Suprapubic skin (tissue), 4 donors: ENCODE data around the gene WDR7. TPM values are rescaled to one million over a fixed set of nuclear protein-coding genes. Genes with fewer than 3 reads are reported as not detected.

Source experiments
- DNase-seq, 2 donors: peaks; one replicate each; pipeline ENCODE4 v3.0.0-alpha.2; 2019; ENCODE audit warnings: low spot score in 2 of 2
- H3K27ac ChIP-seq: fragments of 200-600 bp; sonication (generic); one replicate; pipeline ENCODE4 v1.5.1; 2019
- H3K27me3 ChIP-seq: fragments of 200-600 bp; sonication (generic); one replicate; pipeline ENCODE4 v1.5.1; 2019
- H3K36me3 ChIP-seq: fragments of 200-600 bp; sonication (generic); one replicate; pipeline ENCODE4 v1.5.1; 2019
- H3K4me1 ChIP-seq: fragments of 200-600 bp; sonication (generic); one replicate; pipeline ENCODE4 v1.5.1; 2019
- H3K4me3 ChIP-seq: fragments of 200-600 bp; sonication (generic); one replicate; pipeline ENCODE4 v1.5.1; 2019; ENCODE audit warnings: mild to moderate bottlenecking
- H3K9me3 ChIP-seq: fragments of 200-600 bp; sonication (generic); one replicate; pipeline ENCODE4 v1.5.1; 2019
- EP300 ChIP-seq: sonication (generic); formaldehyde crosslinking; IDR thresholded peaks from one replicate; pipeline ENCODE4 v1.6.1; 2017; ENCODE audit warnings: antibody characterized with exemption
- POLR2A ChIP-seq, 2 donors: fragments of 450-650 bp; IDR thresholded peaks; one replicate each; pipeline ENCODE4 v1.6.1; 2017; ENCODE audit warnings: antibody characterized with exemption in 2 of 2, mild to moderate bottlenecking in 2 of 2, moderate library complexity in 2 of 2
- POLR2AphosphoS5 ChIP-seq, 3 donors: sonication (generic); formaldehyde crosslinking; IDR thresholded peaks; one replicate each; pipeline ENCODE4 v1.6.1; 2017; ENCODE audit warnings: antibody characterized with exemption in 3 of 3
- WGBS: methylation state at CpG from one replicate; pipeline ENCODE4 v1.1.5; 2018; 5-methylcytosine and 5-hydroxymethylcytosine counted together
- total RNA-seq, 4 donors: library from RNA; depleted of rRNA; stranded (reverse); fragments of >200 nt; gene quantifications; one replicate each; pipeline ENCODE4 v1.1.0, GENCODE V29; 2016
- TF ChIP-seq, protein P1 (sequence below), 2 donors: fragments of 200-600 bp in 1 of 2; fragments of 450-650 bp in 1 of 2; sonication (generic) in 1 of 2; IDR thresholded peaks; one replicate each; pipeline ENCODE4 v1.5.1; 2016 to 2019; ENCODE audit warnings: antibody characterized with exemption in 2 of 2, mild to moderate bottlenecking in 1 of 2, moderate library complexity in 1 of 2

WDR7 gene
- total RNA-seq, 4 donors from 2014 or later, result 14.4 to 29.2 (median 20.2) TPM

DNA sequence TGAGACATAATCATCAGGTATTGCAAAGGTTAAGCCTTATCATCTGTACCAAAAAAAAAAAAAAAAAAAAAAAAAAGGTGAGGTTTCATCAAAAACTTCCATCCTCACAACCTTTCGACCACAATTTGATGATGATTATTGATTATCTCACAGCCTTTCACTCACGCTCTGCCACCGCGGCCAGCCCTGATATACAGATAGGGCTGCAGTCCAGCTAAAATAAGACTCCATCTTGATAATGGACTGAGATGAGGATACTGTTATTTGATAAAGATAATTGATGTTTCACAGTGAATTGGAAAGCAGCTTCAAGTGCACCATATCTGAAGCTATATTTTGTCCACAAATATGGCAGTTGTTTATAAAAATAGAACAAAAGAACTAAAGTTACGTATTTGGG lies 336.1 kb downstream of the WDR7 start:
- H3K9me3 ChIP-seq, result no peaks in the 10 kb centered on the region
- TF ChIP-seq EP300, result no peak
- TF ChIP-seq POLR2AphosphoS5 (IDR thresholded peaks at IDR 0.05), result no peak
- TF ChIP-seq, protein P1, sequence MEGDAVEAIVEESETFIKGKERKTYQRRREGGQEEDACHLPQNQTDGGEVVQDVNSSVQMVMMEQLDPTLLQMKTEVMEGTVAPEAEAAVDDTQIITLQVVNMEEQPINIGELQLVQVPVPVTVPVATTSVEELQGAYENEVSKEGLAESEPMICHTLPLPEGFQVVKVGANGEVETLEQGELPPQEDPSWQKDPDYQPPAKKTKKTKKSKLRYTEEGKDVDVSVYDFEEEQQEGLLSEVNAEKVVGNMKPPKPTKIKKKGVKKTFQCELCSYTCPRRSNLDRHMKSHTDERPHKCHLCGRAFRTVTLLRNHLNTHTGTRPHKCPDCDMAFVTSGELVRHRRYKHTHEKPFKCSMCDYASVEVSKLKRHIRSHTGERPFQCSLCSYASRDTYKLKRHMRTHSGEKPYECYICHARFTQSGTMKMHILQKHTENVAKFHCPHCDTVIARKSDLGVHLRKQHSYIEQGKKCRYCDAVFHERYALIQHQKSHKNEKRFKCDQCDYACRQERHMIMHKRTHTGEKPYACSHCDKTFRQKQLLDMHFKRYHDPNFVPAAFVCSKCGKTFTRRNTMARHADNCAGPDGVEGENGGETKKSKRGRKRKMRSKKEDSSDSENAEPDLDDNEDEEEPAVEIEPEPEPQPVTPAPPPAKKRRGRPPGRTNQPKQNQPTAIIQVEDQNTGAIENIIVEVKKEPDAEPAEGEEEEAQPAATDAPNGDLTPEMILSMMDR (IDR thresholded peaks at IDR 0.05), result no peak
- TF ChIP-seq POLR2A (IDR thresholded peaks at IDR 0.05), result no peak

DNA sequence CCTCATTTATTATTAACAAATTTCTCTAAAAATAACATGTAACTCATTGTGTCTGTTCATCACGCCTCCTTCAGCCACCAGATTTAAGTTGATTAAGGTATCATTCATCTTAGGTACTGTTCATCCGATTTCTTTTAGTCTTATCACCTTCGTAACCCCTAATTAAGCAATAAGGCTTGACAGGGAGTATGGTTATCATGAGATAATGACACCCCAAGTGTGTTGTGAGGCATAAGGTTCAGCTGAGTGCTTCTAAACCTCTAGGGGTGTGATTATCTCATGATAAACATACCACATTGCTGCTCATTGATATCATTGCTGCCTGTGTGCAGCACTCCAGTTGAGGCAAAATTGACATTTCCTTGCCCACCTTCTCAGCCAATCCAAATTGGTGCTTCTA lies 336.9 kb downstream of the WDR7 start:
- no peak overlapping the region for H3K27ac ChIP-seq
- TF ChIP-seq EP300 (no peak), POLR2AphosphoS5 (IDR thresholded peaks at IDR 0.05) (no peak), POLR2A (IDR thresholded peaks at IDR 0.05) (no peak)
- TF ChIP-seq, protein P1 (IDR thresholded peaks at IDR 0.05), result no peak
- no peak for DNase-seq
- H3K9me3 ChIP-seq, result no peaks in the 10 kb centered on the region
- peaks cover 4% of the 10 kb centered on the region for H3K4me1 ChIP-seq
- H3K27me3 ChIP-seq, result no peaks in the 10 kb centered on the region
- WGBS, result 83% methylated on average over 3 of the region's 3 CpGs
- H3K36me3 ChIP-seq, result no peaks in the 10 kb centered on the region
- H3K4me3 ChIP-seq, result no peak overlapping the region

More for the DNA sequence above, 336.1 kb downstream of the WDR7 start:
- no peak overlapping the region for H3K27ac ChIP-seq
- no peaks in the 10 kb centered on the region for H3K36me3 ChIP-seq
- DNase-seq, result no peak
- 94% methylated on average over 5 of the region's 5 CpGs for WGBS
- H3K27me3 ChIP-seq, result no peaks in the 10 kb centered on the region
- H3K4me1 ChIP-seq, result no peaks in the 10 kb centered on the region
- H3K4me3 ChIP-seq, result no peak overlapping the region

DNA sequence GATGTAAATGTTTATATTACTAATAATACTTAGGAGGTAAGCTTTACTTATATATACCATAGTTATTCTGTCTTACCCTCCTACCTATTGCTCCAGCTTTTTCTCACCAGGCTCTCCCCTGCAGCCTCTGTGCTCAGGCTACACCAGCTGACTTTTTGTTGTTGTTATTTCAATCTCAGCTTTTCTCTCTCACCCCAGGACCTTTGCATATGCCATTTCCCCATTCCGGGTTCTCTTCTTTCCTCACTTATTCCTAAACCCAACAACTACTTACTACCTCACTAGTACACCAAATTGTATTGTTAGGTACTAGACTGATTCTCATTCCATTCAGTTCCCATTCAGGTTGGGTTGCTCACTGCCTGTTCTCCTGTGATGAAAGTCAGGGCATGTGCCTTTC lies 339.5 kb downstream of the WDR7 start:
- H3K4me3 ChIP-seq, result no peak overlapping the region
- no peaks in the 10 kb centered on the region for H3K9me3 ChIP-seq
- H3K27ac ChIP-seq, result no peak overlapping the region
- 100% methylated on average over 1 of the region's 1 CpG for WGBS
- no peak for TF ChIP-seq POLR2A (IDR thresholded peaks at IDR 0.05)
- TF ChIP-seq, protein P1 (IDR thresholded peaks at IDR 0.05), result no peak
- TF ChIP-seq EP300, result no peak
- TF ChIP-seq POLR2AphosphoS5 (IDR thresholded peaks at IDR 0.05), result no peak
- DNase-seq, result no peak
- H3K36me3 ChIP-seq, result no peaks in the 10 kb centered on the region
- H3K27me3 ChIP-seq, result no peaks in the 10 kb centered on the region
- peaks cover 4% of the 10 kb centered on the region for H3K4me1 ChIP-seq

DNA sequence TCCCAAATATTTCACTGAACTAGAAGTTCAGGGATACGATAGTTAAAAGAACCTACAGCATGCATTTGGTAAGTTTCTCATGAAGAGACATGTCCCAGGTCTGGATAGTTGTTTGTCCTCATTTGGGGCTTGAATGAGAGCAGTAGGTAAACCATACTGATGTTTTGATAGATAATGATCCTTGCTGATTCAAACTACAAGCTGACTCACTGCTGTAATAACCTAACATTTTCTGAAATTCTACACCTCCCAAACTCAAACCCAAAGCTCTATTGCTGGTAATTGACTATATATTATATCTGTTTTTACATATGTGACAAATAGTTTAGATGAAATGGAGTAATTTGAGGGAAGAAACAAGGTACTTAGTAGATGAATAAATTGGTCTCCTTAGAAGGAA lies 341.6 kb downstream of the WDR7 start:
- H3K9me3 ChIP-seq, result no peaks in the 10 kb centered on the region
- H3K4me3 ChIP-seq, result no peak overlapping the region
- peaks cover 4% of the 10 kb centered on the region for H3K4me1 ChIP-seq
- H3K27me3 ChIP-seq, result no peaks in the 10 kb centered on the region
- no peak for DNase-seq
- WGBS, result 68% methylated on average over 1 of the region's 1 CpG
- H3K27ac ChIP-seq, result no peak overlapping the region
- TF ChIP-seq EP300, result no peak
- no peak for TF ChIP-seq POLR2A (IDR thresholded peaks at IDR 0.05)
- TF ChIP-seq, protein P1 (IDR thresholded peaks at IDR 0.05), result no peak
- no peak for TF ChIP-seq POLR2AphosphoS5 (IDR thresholded peaks at IDR 0.05)
- no peaks in the 10 kb centered on the region for H3K36me3 ChIP-seq

GRCh38 chr18:56995579-56996188 lies 344.5 kb downstream of the WDR7 start:
- DNase-seq, result no peak
- Histone ChIP-seq H3K4me3 (no peak overlapping the region), H3K27me3 (no peaks in the 10 kb centered on the region), H3K4me1 (peaks cover 4% of the 10 kb centered on the region), H3K36me3 (no peaks in the 10 kb centered on the region), H3K27ac (no peak overlapping the region), H3K9me3 (no peaks in the 10 kb centered on the region)
- WGBS, result 91% methylated on average over 4 of the region's 4 CpGs
- TF ChIP-seq, protein P1 (IDR thresholded peaks at IDR 0.05), result no peak
- TF ChIP-seq POLR2A (IDR thresholded peaks at IDR 0.05), result no peak
- TF ChIP-seq POLR2AphosphoS5 (IDR thresholded peaks at IDR 0.05), result no peak
- no peak for TF ChIP-seq EP300
